Karpas-422 (cell line): ENCODE measurements around the gene ASTN2. TPM values are rescaled to one million over a fixed set of nuclear protein-coding genes. Genes with fewer than 3 reads are reported as not detected.

Source experiments
- DNase-seq: peaks from one replicate; pipeline ENCODE4 v3.0.0-alpha.2; 2015
- H2AFZ ChIP-seq: fragments of 200-600 bp; sonication (generic); 2 replicates; pipeline ENCODE4 v1.6.1; 2014; ENCODE audit warnings: antibody characterized with exemption, low read length, mixed read lengths
- H3K27ac ChIP-seq: fragments of 200-600 bp; sonication (generic); 2 replicates; pipeline ENCODE4 v1.5.1; 2014; ENCODE audit warnings: mild to moderate bottlenecking, low read length, moderate library complexity
- H3K27me3 ChIP-seq: fragments of 200-600 bp; sonication (generic); 2 replicates; pipeline ENCODE4 v1.6.1; 2014; ENCODE audit warnings: low read length, mixed read lengths
- H3K36me3 ChIP-seq: fragments of 200-600 bp; sonication (generic); 2 replicates; pipeline ENCODE4 v1.6.1; 2014; ENCODE audit warnings: low read length, mixed read lengths; ENCODE audit not compliant: insufficient read depth
- H3K4me1 ChIP-seq: fragments of 200-600 bp; sonication (generic); 2 replicates; pipeline ENCODE4 v1.6.1; 2014; ENCODE audit warnings: mild to moderate bottlenecking, low read length, mixed read lengths
- H3K4me2 ChIP-seq: fragments of 200-600 bp; sonication (generic); 2 replicates; pipeline ENCODE4 v1.6.1; 2014; ENCODE audit warnings: low read length, low read depth, mild to moderate bottlenecking; ENCODE audit not compliant: poor library complexity, severe bottlenecking
- H3K4me3 ChIP-seq: fragments of 200-600 bp; sonication (generic); 2 replicates; pipeline ENCODE4 v1.5.1; 2014; ENCODE audit warnings: mild to moderate bottlenecking, antibody characterized with exemption, low read length, mixed read lengths
- H3K79me2 ChIP-seq: fragments of 200-600 bp; sonication (generic); 2 replicates; pipeline ENCODE4 v1.6.1; 2014; ENCODE audit warnings: mild to moderate bottlenecking, low read length, mixed read lengths
- H3K9ac ChIP-seq: fragments of 200-600 bp; sonication (generic); 2 replicates; pipeline ENCODE4 v1.6.0; 2014; ENCODE audit warnings: low read length
- H3K9me2 ChIP-seq: fragments of 200-600 bp; sonication (generic), shearing (Covaris generic); replicated peaks from 2 replicates; pipeline ENCODE4 v1.6.0; 2014; ENCODE audit warnings: mild to moderate bottlenecking, low read length, moderate library complexity; ENCODE audit not compliant: insufficient read depth
- H3K9me3 ChIP-seq: fragments of 300-700, 200-600 bp; sonication (generic); 2 replicates; pipeline ENCODE4 v1.6.1; 2014; ENCODE audit warnings: low read length, mixed read lengths
- H4K20me1 ChIP-seq: fragments of 200-600 bp; sonication (generic); 2 replicates; pipeline ENCODE4 v1.6.1; 2014; ENCODE audit warnings: mild to moderate bottlenecking, antibody characterized with exemption, low read length, low read depth; ENCODE audit not compliant: insufficient read depth
- total RNA-seq: library from RNA; depleted of rRNA; stranded (reverse); fragments of >200 nt; shearing (Covaris generic); gene quantifications from 2 replicates; pipeline ENCODE4 v1.2.3, GENCODE V29; 2014; ENCODE audit warnings: low replicate concordance

ASTN2 gene
- total RNA-seq, 1 experiment from 2014 or later = 5.3 TPM

- no peaks in the 10 kb centered on the region for H3K36me3 ChIP-seq
- H3K27me3 ChIP-seq = no peaks in the 10 kb centered on the region
- no peak overlapping the region for H3K27ac ChIP-seq
- H3K79me2 ChIP-seq = no peaks in the 10 kb centered on the region
- H2AFZ ChIP-seq = no peak overlapping the region
- H3K9me2 ChIP-seq = no peaks in the 10 kb centered on the region
- H3K9me3 ChIP-seq = no peaks in the 10 kb centered on the region
- no peak overlapping the region for H3K4me2 ChIP-seq
- H3K4me3 ChIP-seq = no peak overlapping the region
- no peaks in the 10 kb centered on the region for H4K20me1 ChIP-seq
- no peak overlapping the region for H3K9ac ChIP-seq
- no peak for DNase-seq
- H3K4me1 ChIP-seq = no peaks in the 10 kb centered on the region
These were observed 788.1 kb downstream of the ASTN2 start for GRCh38 chr9:116626762-116627161.

- Histone ChIP-seq H3K9me2 (no peaks in the 10 kb centered on the region), H3K9me3 (no peaks in the 10 kb centered on the region)
These were observed 791.1 kb downstream of the ASTN2 start for GRCh38 chr9:116623715-116624114.

GRCh38 chr9:116617389-116617788 lies 797.5 kb downstream of the ASTN2 start:
- Histone ChIP-seq H3K79me2 (no peaks in the 10 kb centered on the region), H3K27ac (no peak overlapping the region), H4K20me1 (no peaks in the 10 kb centered on the region), H2AFZ (no peak overlapping the region), H3K36me3 (no peaks in the 10 kb centered on the region), H3K4me1 (no peaks in the 10 kb centered on the region), H3K9me3 (no peaks in the 10 kb centered on the region), H3K9me2 (no peaks in the 10 kb centered on the region), H3K4me2 (no peak overlapping the region), H3K4me3 (no peak overlapping the region), H3K27me3 (no peaks in the 10 kb centered on the region), H3K9ac (no peak overlapping the region)
- DNase-seq = no peak

More at GRCh38 chr9:116623715-116624114, 791.1 kb downstream of the ASTN2 start:
- no peak for DNase-seq
- no peaks in the 10 kb centered on the region for H3K27me3 ChIP-seq
- no peak overlapping the region for H3K4me3 ChIP-seq
- no peak overlapping the region for H3K4me2 ChIP-seq
- no peak overlapping the region for H3K27ac ChIP-seq
- H3K36me3 ChIP-seq = no peaks in the 10 kb centered on the region
- H3K4me1 ChIP-seq = no peaks in the 10 kb centered on the region
- H3K9ac ChIP-seq = no peak overlapping the region
- no peaks in the 10 kb centered on the region for H3K79me2 ChIP-seq
- H4K20me1 ChIP-seq = no peaks in the 10 kb centered on the region
- no peak overlapping the region for H2AFZ ChIP-seq

GRCh38 chr9:116616304-116616914 lies 798.4 kb downstream of the ASTN2 start:
- no peak overlapping the region for H3K9ac ChIP-seq
- H3K9me2 ChIP-seq = no peaks in the 10 kb centered on the region
- no peak overlapping the region for H3K27ac ChIP-seq
- no peaks in the 10 kb centered on the region for H3K4me1 ChIP-seq
- no peaks in the 10 kb centered on the region for H3K36me3 ChIP-seq
- H2AFZ ChIP-seq = no peak overlapping the region
- no peak overlapping the region for H3K4me2 ChIP-seq
- no peaks in the 10 kb centered on the region for H3K27me3 ChIP-seq
- no peak overlapping the region for H3K4me3 ChIP-seq
- no peaks in the 10 kb centered on the region for H4K20me1 ChIP-seq
- DNase-seq = no peak
- H3K79me2 ChIP-seq = no peaks in the 10 kb centered on the region
- no peaks in the 10 kb centered on the region for H3K9me3 ChIP-seq

GRCh38 chr9:116608064-116608463 lies 806.8 kb downstream of the ASTN2 start:
- no peak for DNase-seq
- Histone ChIP-seq H3K4me1 (no peaks in the 10 kb centered on the region), H3K79me2 (no peaks in the 10 kb centered on the region)

GRCh38 chr9:116605904-116606341 lies 808.9 kb downstream of the ASTN2 start:
- Histone ChIP-seq H3K79me2 (no peaks in the 10 kb centered on the region), H3K36me3 (no peaks in the 10 kb centered on the region)

More at GRCh38 chr9:116608064-116608463, 806.8 kb downstream of the ASTN2 start:
- Histone ChIP-seq H2AFZ (no peak overlapping the region), H3K27me3 (no peaks in the 10 kb centered on the region), H3K27ac (no peak overlapping the region), H3K4me3 (no peak overlapping the region), H3K4me2 (no peak overlapping the region), H3K9me2 (no peaks in the 10 kb centered on the region), H3K9me3 (no peaks in the 10 kb centered on the region), H4K20me1 (no peaks in the 10 kb centered on the region), H3K9ac (no peak overlapping the region), H3K36me3 (no peaks in the 10 kb centered on the region)

GRCh38 chr9:116605060-116605459 lies 809.8 kb downstream of the ASTN2 start:
- H3K9me2 ChIP-seq = no peaks in the 10 kb centered on the region
- H3K27ac ChIP-seq = no peak overlapping the region
- no peaks in the 10 kb centered on the region for H3K27me3 ChIP-seq
- no peaks in the 10 kb centered on the region for H3K79me2 ChIP-seq
- no peaks in the 10 kb centered on the region for H3K4me1 ChIP-seq
- H3K9ac ChIP-seq = no peak overlapping the region
- H3K4me2 ChIP-seq = no peak overlapping the region
- no peak overlapping the region for H3K4me3 ChIP-seq
- no peaks in the 10 kb centered on the region for H3K9me3 ChIP-seq
- no peak for DNase-seq
- no peaks in the 10 kb centered on the region for H4K20me1 ChIP-seq
- H3K36me3 ChIP-seq = no peaks in the 10 kb centered on the region
- no peak overlapping the region for H2AFZ ChIP-seq

More at GRCh38 chr9:116605904-116606341, 808.9 kb downstream of the ASTN2 start:
- Histone ChIP-seq H2AFZ (no peak overlapping the region), H3K9ac (no peak overlapping the region), H3K4me2 (no peak overlapping the region), H3K9me2 (no peaks in the 10 kb centered on the region), H3K4me1 (no peaks in the 10 kb centered on the region), H4K20me1 (no peaks in the 10 kb centered on the region), H3K4me3 (no peak overlapping the region), H3K27me3 (no peaks in the 10 kb centered on the region), H3K9me3 (no peaks in the 10 kb centered on the region), H3K27ac (no peak overlapping the region)
- DNase-seq = no peak

GRCh38 chr9:116604251-116604650 lies 810.6 kb downstream of the ASTN2 start:
- no peak overlapping the region for H3K9ac ChIP-seq
- no peak overlapping the region for H3K4me3 ChIP-seq
- no peaks in the 10 kb centered on the region for H3K4me1 ChIP-seq
- DNase-seq = no peak
- H4K20me1 ChIP-seq = 0 out of 2 replicates have a peak, but pooled peaks cover 2% of the 10 kb centered on the region
- H3K27me3 ChIP-seq = no peaks in the 10 kb centered on the region
- no peaks in the 10 kb centered on the region for H3K9me3 ChIP-seq
- H3K36me3 ChIP-seq = no peaks in the 10 kb centered on the region
- H3K79me2 ChIP-seq = no peaks in the 10 kb centered on the region
- no peak overlapping the region for H3K4me2 ChIP-seq
- H3K27ac ChIP-seq = no peak overlapping the region
- no peaks in the 10 kb centered on the region for H3K9me2 ChIP-seq
- no peak overlapping the region for H2AFZ ChIP-seq
